HG03469 (cell line): ENCODE data around the gene PROX2.

Source experiments
- ATAC-seq: cut with Tn5 transposase; IDR thresholded peaks from one replicate; pipeline ENCODE4 v1.9.1; 2021; ENCODE audit warnings: mild to moderate bottlenecking, moderate library complexity, moderate number of reproducible peaks; ENCODE audit not compliant: unreplicated experiment

Gene PROX2

DNA sequence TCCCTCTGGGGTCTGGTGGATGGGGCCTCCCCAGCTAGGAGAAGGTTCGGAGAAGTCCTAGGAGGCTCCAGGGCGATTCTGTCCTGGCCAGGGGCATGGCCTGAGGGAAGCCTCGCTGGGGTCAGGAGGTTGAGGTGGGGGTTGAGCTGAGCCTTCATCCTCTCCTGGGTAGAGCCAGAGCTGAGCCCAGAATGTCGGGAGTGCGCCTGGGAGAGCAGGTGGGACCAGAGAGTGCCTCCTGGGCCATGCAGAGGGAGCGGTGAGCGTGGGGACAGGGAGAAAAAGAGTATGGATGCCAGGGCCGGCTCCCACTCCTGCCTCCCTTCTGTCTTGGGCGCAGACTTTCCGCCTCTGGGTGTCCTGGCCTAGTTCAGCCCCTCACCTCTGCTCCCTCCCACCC, 34.0 kb upstream of the PROX2 start:
- no peak for ATAC-seq

DNA sequence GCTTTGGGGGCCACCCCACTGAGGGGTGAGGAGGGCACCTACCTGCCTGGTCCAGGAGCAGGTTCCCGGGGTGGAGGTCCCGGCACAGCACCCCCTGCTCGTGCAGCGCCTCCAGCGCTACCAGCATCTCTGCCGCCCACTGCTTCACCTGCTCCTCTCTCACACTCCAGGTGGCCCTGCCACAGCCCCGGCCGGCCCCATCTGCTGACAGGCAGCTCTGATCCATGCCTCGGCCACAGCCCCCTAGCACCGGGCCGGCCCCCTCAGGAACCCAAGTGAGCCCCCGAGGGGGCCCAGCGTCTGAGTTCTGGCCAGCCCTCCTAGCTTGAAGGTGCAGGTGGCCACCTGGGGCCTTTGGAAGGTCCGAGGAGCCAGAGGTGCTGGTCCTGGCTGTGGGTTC, 33.6 kb upstream of the PROX2 start:
- no peak for ATAC-seq

DNA sequence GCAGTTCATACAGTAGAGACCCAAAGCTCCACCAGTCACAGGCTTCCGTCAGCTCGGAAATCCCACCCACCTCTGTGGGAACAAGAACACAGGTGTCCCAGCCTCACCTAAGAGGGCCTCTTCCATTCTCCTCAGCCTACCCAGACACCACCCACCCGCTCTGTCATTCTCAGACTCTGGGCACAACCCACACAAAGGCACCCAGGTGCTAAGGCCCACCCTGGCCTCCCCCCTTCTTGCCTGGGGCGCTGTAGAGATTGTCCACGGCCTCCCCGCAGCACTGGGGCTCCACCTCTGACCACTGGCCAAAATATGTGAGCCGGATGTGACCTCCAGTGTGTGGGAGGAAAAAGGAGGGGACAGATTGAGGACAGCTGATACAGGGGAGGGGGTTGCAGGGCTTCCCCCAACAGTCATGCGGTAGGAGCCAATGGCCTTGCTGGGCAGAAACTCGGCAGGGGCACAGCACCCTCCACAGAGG, 33.0 kb upstream of the PROX2 start:
- ATAC-seq: no peak

DNA sequence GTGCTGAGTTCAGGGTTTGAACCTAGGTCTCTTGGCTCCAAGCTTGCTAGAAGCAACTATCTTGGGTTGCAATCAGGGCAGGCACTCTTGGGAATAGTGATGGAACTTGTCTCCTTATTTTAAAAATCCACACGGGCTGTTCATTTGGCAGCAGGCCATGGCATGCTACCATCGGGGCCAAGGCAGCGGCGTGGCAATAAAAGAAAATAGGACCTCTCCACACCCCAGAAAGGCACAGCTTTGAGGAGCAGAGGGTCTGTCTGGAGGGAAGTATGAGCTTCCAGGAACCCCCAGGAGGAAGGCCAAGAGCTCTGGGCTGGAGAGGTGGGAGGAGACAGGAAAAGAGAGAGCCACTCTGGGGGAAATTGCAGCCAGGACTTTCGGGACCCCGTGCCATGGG, 31.8 kb upstream of the PROX2 start:
- no peak for ATAC-seq

DNA sequence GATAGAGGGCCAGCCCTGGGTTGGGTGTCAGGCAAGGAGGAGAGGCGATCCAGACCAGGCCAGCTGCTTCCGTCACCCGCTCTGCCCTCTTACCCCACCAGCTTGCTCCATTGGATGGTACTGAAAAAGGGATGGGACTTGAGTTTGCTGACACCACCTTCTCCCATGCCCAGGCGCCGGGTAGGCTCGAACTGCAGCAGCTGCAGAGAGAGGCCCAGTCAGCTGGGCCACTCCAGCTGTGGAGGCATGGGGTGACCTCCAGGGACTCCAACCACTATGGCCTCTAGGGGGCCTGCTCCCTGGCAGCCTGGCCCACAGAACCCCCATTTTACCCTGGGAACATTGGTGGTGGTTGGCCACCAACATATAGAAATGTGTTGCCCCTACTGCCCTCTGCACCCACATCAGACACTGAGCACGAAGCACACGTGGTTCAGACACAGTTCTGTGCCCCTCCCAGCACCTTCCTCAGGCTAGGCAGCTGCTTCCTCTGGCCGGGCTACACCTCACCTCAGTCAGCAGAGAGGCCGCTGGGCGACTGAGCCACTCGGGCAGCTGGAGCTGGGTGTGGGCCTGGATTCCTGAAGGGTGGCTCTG, 31.1 kb upstream of the PROX2 start:
- ATAC-seq: no peak

DNA sequence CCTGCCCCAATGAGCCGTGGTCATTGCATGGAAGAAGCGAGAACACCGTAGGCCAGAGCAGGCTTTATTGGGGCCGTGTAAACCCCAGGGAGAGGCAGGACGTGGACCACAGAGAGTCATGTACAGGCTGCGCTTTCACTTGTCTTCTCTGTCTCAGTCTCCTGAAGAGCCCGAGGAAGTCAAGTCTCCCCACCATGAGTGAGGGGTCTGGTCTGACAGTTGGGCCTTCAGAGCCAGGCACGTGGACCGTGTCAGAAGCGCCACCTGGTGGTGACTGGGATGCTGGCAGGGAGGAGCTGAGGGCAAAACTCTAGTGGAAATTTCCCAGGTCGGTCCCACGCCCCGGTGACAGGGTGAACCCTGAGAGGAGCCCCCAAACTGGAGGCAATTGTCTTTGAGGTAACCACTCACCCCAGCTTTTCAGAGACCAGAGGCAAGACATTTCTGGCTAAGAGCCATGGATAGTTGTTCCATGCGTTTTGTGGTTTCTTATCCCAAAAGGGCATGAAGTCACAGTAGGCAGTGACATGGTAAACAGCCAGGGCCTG, 29.7 kb upstream of the PROX2 start:
- no peak for ATAC-seq

DNA sequence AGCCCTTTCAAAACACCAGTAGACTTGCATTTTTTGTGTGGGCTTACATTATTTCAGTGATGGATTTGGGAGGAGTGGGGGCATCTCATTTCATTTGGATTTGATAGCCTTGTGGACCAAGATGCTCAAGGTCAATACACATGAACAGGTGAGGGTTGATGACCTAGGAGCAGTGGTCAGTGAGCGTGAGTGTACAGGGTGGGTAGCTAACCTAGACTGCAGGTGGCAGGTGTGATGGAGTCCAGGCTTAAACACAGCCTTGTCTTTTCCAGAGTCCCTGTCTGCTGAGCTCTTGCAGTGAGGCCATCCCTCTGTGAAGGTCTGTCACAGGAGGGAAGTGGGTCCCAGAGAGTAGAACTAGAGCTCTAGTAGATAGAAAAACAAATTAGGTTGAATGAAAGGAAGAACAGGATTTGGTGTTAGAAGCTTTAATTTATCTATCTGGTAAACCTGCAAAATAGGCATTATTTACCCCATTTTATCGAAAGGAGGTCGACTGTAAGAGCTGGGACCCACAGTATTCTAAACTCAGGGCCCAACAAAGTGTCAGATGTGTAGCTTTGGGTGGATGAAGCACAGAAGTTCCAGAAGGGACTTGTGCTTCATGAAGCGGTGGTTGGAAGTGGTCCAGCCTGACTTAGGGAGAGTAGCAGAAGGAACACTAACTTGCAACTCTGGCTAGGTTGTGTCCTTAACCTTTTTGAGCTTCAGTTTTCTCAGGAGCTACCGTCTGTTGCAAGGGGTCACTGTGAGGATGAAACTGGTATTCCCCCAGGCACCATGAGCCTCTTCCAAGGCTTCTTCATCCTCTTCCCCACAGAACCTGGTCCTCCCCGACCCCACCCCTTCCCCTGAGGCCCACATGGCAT, 28.9 kb upstream of the PROX2 start:
- no peak for ATAC-seq

DNA sequence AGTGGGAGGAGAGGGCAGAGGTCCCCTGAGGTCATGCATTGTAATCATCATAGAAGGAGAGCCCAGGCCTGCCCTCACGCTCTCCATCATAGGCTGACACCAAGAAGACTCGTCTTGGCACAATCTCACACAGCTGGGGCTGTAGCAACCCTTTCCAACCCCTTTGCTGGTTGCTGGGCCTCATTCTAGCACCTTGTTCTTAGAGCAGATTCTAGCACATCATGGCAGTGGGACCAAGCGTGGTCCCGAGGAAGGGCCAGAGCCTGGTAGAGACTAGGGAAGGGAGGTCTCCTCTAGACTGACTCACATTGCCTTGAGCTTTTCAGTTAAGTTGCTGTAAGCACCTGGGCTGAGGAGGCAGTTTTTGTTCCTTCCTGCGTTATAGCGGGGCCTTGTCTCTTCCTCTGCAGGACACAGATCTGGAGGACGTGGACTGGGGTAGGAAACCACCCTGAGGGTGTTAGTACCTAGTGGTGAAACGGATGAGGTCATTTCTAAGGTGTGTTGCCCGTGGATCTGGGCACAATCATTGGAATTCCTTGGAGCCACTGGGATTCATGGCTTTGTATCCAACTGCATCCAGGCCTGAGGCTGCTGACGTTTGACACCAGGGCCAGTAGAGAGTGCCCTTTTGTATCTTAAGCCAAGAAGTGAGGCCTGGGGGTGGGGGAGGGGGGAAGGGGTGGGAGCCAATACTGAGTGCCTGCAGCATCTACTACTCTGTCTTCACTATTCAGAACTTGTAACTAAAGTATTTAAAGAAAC, 27.2 kb upstream of the PROX2 start:
- no peak for ATAC-seq

DNA sequence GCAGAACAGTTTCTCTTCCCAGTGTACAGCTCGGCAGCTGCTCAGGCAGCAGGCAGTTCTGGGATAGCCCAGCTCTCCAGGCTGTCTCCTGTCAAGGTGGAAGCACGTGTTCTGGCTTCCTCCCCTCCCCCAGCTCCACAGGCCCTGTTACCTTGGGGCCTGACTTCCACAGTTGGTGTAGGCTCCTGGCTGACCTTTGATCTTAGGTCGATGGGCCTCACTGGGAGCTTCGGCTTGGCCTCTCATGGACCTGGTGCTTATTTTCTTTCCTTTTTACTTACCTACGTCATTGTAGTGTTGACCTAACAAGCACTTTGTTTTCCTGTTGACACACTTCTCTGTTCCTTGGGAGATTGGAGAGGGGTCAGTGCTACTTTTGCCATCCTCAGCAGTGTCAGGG, 22.7 kb upstream of the PROX2 start:
- no peak for ATAC-seq

DNA sequence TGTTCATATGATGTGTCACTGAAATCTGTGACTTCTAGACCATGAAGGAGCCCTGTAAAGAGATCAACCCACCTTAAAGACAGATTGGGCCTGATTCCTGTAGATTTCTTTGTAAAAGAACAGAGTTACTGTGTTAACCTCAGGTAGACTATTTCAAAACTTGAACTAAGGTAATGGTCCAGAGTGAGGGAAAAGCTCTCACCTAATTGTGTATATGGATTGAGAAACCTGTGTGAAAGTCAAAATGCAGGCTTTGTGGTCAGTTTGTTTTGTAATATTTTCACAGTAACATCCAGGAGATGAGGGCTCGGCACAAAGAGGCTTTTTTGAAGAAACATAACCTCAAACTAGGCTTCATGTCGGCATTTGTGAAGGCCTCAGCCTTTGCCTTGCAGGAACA, 22.1 kb upstream of the PROX2 start:
- no peak for ATAC-seq

DNA sequence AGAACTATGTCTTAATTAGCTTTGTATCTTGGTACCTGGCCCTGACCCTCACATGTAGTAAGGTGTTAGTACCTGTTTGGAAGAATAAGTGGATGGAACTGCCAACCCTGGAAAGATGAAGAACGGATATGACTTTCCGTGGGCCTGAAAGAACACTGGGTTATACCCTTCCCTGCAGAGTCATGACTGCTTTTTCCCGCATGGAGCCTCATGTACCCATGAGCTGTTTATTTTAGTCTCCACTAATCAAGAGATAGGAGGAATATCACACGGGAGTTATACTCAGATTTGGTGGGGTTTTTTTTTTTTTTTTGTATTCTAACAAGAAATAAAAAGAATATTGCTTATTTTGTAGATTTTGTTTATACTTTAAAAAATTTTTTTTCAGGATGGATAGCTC, 21.7 kb upstream of the PROX2 start:
- no peak for ATAC-seq

DNA sequence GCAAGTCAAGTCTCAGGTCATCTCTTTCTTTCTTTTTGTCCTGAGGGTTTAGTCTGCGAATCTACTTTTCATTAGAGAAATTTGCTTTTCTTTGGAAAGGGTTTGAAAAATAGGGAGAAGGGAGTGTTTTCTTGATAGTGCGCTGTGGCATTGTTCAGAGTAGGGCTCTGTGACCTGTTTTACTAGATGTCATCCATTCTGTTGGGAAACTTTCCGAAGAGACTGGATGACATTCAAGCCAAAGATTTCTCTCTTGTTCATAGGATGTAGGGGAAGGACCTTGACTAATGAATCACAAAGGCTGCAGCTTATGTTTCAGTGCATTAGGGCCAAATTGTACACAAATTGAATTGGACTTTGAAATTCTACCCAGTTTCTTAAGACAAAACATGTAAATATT, 20.5 kb upstream of the PROX2 start:
- no peak for ATAC-seq

DNA sequence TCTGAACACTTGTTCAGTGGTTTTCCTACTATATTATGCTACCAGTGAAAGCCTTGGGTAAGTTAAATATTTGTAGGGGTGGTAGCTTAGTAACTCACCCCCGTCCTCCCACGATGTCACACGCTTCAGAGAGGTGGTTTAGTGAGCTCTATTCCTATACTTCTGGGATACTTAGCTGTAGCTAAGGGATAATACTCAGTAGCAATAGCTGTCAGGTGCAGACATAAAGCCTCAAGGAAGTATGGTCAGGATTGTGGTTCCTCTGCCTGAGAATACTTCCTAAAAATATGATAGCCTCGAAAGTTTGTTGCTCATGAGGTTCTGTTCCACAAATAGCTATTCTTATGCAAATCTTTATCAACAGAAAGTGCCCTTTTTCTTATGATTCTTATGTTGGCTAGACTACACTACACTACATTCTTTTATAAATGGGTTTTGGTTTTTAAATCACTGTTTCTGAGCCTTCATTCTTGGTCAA, 17.7 kb upstream of the PROX2 start:
- no peak for ATAC-seq

DNA sequence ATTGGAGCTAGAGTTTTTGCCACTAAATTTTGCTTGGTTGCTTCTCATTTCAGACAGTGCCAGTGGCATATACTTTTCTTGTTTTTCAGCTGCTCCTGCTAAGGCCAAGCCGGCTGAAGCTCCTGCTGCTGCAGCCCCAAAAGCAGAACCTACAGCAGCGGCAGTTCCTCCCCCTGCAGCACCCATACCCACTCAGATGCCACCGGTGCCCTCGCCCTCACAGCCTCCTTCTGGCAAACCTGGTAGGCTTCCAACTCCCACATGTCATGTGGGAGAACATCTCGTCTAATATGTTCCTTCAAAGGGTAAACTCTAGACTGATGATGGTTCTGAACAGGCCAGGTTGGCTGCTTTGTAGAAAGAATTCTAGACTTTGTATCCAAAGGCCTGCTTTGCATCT, 16.8 kb upstream of the PROX2 start:
- no peak for ATAC-seq

DNA sequence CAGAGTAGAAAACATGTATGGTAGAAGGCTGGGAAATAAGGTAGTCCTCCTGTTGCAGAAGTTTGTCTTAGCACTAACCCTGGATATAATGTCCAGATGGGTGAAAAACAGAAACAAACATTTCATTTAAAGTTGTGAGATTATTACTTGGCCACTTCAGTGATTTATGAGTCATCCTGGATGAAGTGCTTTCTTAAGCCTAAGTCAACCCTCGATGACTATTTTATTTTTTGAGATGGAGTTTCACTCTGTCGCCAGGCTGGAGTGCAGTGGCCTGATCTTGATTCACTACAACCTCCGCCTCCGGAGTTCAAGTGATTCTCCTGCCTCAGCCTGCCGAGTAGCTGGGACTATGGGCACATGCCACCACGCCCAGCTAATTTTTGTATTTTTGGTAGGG, 15.9 kb upstream of the PROX2 start:
- no peak for ATAC-seq

DNA sequence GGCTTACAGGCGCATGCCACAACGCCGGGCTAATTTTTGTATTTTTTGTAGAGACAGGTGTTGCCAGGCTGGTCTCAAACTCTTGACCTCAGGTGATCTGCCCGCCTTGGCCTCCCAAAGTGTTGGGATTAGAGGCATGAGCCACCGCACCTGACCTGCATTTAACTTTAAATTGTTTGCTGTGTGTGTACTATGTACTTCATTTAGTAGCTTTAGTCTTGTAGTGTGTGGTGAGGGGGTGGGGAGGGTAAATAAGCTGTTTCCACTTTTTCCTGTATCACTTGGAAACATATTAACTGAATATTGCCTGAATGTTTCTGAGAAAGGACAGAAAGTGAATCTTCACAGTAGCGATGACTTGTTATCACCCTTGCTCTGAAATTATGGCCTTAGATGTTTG, 14.3 kb upstream of the PROX2 start:
- no peak for ATAC-seq

DNA sequence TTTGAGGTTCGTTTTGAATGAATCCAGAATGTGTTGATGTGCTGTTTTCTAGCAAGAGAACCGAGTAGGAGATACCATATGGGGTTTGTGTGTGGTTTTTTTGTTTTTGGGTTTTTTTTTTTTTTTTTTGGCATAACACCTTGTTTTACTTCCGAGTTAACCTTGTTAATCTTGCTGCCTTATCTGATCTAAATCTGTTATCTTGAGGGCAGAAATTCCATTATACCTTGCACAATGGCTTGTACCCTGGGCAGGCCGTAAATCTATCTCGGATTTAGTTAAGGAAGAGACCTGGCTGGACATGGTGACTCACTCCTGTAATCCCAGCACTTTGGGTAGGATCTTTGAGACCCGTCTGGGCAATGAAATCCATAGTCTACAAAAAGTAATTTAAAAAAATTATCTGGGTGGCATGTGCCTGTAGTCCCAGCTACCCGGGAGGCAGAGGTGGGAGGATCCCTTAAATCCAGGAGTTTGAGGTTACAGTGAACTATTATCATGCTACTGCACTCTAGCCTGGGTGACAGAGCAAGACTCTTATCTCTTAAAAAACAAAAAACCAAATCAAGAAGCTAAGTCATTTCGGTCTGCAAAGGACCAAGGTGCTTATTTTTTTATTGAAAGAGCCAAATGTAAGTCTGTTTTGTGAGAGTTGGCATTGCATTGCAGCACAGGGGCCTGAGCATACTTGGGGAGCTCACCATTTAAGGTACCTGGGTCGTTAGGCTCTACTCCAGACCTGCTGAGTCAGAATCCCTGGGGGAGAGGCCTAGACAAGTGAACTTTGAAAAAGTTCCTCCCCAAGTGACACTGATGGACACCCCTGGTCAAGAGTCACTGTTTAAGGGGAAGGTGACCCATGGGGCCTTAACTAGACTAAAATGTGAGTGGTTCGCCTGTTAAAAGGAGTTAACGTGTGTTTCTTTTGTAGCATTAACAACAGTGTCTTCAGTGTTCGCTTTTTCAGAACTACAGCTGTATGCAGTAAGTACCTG, 12.5 kb upstream of the PROX2 start:
- ATAC-seq: no peak

DNA sequence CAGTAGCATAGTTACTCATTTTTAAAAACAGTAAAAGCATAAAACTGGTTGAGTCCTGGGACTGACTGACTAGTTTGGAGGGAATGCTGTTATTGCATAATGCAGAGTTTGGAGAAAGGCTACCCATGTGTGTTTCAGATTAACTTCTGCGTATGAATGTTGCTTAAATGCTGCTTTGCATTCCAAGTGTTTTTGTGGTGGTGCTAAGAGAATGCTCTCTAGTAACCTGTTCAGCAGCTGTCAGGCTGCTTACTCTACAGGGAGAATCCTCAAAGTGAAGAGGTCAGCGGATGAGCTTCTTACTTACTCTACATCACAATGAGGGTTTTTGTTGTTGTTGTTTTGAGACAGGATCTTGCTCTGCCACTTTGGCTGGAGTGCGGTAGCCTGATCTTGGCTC, 10.1 kb upstream of the PROX2 start:
- ATAC-seq: no peak

DNA sequence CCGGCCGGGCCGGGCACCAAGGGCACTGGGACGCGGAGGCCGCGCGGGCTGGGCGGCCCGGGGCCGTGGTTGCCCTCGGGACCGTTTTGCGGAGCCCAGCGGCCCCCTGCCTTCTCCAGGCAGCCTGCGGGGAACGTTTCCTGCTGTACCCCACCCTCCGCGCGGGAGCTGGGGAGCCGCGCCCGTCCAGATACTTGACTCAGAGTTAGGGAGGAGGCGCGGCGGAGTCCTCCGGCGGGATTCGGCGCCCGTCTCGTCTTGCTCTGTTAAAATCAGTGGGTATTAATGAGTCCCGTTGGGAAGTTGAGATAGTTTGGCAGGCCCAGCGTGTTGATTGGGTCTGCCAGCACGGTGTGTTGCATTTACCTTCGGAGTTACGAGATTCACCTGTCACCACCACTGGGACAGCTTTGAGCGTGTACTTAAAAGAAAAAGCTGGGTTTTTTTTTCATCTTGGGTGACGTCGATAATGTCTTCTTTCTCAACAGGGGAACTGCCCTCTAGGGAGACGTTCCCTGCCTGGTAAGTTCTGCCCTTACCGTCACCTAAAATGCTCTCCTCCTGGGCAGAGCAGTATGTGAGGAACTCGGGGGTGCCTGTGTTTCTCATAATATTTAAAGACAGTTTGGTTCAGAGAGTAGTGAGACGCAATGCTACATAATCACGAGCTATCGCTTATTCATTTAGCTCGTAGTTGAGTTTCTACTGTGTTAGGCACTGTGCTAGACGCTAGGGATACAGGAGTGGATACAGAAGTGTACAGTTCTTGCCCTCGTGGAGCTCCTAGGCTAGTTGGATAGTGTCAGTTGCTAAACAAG, 6.4 kb upstream of the PROX2 start:
- peak; percentile 13 for ATAC-seq
